Measurements from ENCODE around the gene HTT. TPM values are rescaled to one million over a fixed set of nuclear protein-coding genes. Genes with fewer than 3 reads are reported as not detected.

The HTT gene
- total RNA-seq, 2 donors from 2014 or later = 18.1 to 30.5 TPM

DNA sequence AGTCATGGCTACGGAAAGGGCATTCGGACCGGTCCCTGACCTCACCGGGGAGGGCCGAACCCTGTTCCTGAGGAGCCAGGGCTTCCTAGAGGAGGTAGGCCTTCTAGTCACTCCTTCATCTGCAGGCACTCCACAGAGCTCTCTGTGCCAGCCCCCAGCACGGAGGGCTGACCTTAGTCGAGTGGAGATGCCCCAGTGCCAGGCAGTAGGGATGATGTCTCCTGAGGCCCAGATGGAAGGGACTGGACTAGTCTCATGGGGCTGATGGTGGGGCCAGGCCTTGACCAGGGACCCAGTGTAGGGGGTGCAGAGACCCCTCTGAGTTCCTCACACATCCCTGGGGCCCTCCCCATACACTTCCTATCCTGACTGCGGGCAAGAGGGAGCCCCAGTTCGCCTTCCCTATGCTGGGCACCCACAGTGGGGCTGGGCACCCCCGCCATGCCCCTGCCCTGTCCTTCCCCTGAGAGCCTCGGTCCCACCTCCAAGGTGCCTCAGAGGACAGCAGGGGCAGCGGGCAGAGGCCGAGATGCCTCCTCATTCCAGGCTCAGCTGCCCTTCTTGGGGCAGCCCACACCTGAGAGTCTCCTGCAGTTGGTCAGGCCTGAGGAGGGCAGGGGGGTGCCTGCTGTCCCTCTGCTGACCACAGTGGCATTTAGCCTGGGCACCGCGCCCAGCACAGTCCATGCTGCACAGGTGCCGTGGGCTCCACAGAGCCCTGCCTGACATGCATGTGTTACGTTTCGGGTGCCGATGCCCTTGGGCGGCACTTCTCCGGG, 173.1 kb downstream of the HTT start:
- H3K27me3 ChIP-seq = no peaks in the 10 kb centered on the region
- no peaks in the 10 kb centered on the region for H3K4me1 ChIP-seq
- no peak overlapping the region for H3K27ac ChIP-seq
- no peak overlapping the region for H3K4me3 ChIP-seq
- no peaks in the 10 kb centered on the region for H3K36me3 ChIP-seq
- DNase-seq (ENCODE audit: low spot score) = no peak
- H3K9me3 ChIP-seq = no peaks in the 10 kb centered on the region
- TF ChIP-seq, protein P1, sequence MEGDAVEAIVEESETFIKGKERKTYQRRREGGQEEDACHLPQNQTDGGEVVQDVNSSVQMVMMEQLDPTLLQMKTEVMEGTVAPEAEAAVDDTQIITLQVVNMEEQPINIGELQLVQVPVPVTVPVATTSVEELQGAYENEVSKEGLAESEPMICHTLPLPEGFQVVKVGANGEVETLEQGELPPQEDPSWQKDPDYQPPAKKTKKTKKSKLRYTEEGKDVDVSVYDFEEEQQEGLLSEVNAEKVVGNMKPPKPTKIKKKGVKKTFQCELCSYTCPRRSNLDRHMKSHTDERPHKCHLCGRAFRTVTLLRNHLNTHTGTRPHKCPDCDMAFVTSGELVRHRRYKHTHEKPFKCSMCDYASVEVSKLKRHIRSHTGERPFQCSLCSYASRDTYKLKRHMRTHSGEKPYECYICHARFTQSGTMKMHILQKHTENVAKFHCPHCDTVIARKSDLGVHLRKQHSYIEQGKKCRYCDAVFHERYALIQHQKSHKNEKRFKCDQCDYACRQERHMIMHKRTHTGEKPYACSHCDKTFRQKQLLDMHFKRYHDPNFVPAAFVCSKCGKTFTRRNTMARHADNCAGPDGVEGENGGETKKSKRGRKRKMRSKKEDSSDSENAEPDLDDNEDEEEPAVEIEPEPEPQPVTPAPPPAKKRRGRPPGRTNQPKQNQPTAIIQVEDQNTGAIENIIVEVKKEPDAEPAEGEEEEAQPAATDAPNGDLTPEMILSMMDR (IDR thresholded peaks at IDR 0.05) = no peak

DNA sequence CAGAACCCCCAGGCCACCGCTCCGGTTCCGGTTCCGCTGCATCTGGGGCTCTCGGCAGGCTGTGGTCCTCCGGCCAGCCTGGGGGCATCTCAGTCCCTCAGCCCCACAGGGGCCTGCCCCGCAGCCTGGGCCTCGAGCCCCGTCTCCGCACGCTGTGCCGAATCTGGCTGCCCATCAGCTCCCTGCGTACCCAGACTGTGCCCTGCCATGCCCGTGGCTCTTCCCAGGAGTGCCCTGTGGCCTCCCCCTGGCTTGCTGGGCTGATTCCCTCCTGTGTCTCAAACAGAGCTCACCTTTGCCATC, 173.6 kb downstream of the HTT start:
- Histone ChIP-seq H3K36me3 (no peaks in the 10 kb centered on the region), H3K4me3 (no peak overlapping the region), H3K27me3 (no peaks in the 10 kb centered on the region), H3K9me3 (no peaks in the 10 kb centered on the region), H3K27ac (no peak overlapping the region), H3K4me1 (no peaks in the 10 kb centered on the region)
- DNase-seq (ENCODE audit: low spot score) = no peak
- TF ChIP-seq, protein P1 (IDR thresholded peaks at IDR 0.05) = no peak

DNA sequence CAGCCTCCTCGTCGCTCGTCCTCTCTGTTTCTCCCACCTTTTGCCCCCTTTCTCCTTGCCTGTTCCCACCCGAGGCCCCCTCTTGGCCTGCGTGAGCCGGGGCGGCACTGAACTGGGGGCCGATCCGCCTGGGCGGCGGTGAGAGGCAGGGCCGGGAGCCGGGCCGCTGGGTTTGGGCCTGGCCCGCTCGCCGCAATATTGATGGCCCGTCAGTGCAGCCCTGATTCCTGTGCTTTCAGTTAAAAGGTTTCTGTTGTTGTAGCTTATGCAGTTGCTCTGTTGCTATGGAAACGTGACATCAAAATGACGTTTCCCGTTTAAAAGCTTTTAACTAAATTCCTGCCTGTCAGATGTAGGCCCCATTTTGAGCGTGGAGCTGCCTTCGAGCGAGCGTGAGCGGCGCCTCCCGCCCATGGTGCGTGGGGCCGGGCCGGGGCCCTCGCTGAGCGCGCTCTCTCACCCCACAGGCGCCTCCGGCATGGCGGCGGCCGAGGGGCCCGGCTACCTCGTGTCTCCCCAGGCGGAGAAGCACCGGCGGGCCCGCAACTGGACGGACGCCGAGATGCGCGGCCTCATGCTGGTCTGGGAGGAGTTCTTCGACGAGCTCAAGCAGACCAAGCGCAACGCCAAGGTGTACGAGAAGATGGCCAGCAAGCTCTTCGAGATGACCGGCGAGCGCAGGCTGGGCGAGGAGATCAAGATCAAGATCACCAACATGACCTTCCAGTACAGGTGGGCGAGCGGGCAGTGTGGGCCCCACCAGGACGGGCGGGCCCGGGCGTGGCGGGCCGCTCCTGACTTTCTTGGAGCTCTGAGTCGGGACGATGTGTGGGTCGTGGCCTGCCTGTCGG, 174.6 kb downstream of the HTT start, which contains the start of gene MSANTD1:
Gene MSANTD1, plus strand, starts transcription at position 349 of the 851 bp plus-strand sequence. Its CDS starts 64 bp downstream, at position 413.
- TF ChIP-seq, protein P1 (IDR thresholded peaks at IDR 0.05) = no peak
- H3K27ac ChIP-seq = no peak within 1 kb of the TSS
- no peaks in the 10 kb centered on the region for H3K27me3 ChIP-seq
- no peaks in the 10 kb centered on the region for H3K4me1 ChIP-seq
- H3K4me3 ChIP-seq = no peak within 1 kb of the TSS
- no peaks in the 10 kb centered on the region for H3K36me3 ChIP-seq
- DNase-seq (ENCODE audit: low spot score) = no peak
- H3K9me3 ChIP-seq = no peaks in the 10 kb centered on the region

DNA sequence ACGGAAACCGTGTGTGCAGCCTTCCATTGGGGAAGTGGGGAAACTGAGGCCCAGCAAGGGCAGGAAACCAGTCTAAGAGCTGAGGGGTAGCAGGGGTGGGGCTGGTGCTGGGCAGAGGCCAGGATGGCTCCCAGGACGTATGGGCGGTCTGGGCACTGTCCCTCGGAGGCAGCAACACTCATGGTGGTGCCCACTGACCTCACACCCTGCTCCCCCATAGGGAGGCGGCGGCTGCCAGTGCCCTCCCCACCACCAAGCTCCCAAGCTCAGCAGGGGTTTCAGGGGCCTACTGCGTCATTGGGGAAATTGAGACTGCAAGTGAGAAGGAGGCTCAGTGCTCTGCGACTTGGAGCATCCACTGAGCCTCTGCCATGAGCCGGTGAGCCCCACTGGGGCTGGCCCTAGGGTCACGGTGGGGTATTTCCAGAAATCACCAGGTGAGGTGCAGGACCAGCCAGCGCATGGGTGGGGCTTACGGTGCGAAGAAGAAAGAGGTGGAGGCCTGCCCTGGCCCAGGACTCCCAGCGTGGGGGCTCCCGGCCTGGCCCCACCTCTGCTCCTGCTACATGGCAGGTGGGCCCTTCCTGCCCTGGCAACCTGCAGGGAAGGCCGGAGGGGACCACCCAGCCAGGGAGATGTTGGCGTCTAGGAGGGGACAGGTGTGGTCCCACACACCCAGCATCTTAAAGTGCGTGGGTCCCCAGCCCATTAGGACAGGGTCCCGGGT, 175.4 kb downstream of the HTT start:
- Histone ChIP-seq H3K27me3 (no peaks in the 10 kb centered on the region), H3K4me1 (no peaks in the 10 kb centered on the region), H3K36me3 (no peaks in the 10 kb centered on the region), H3K9me3 (no peaks in the 10 kb centered on the region), H3K27ac (no peak overlapping the region), H3K4me3 (no peak overlapping the region)
- no peak for DNase-seq (ENCODE audit: low spot score)
- TF ChIP-seq, protein P1 (IDR thresholded peaks at IDR 0.05) = no peak

DNA sequence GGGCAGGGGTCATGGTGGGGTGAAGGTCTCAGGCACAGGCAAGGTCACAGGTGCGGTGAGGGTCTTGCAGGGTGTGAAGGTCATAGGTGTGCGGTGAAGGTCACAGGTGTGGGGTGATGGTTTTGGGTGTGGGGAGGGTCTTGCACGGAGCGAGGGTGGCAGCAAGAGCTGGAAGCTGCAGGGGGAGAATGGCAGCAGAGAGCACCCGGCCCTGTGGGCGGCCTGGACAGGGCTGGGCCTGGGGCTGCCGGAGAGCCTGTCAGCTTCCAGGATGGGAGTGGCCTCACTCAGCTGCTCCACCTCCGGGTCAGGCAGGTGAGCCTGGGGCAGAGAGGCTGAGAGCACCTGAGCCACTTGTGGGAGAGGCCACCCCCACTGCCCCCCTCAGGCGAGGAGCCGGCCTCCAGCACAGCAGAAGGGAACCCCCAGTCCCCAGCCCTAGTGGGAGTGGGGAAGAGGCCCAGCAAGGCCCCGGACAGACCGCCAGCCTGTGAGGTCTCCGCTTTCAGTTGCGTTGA, 176.0 kb downstream of the HTT start:
- Histone ChIP-seq H3K4me3 (no peak overlapping the region), H3K9me3 (no peaks in the 10 kb centered on the region), H3K36me3 (no peaks in the 10 kb centered on the region), H3K27me3 (no peaks in the 10 kb centered on the region), H3K27ac (no peak overlapping the region), H3K4me1 (no peaks in the 10 kb centered on the region)
- TF ChIP-seq, protein P1 (IDR thresholded peaks at IDR 0.05) = no peak
- no peak for DNase-seq (ENCODE audit: low spot score)
